ENCODE measurements around the gene AGAP3. TPM values are rescaled to one million over a fixed set of nuclear protein-coding genes. Genes with fewer than 3 reads are reported as not detected.

AGAP3 gene
- total and polyA plus RNA-seq, 2 donors (not counting 1 experiment from before 2014, with no cell fraction given) = 32.9 to 34.2 TPM

DNA sequence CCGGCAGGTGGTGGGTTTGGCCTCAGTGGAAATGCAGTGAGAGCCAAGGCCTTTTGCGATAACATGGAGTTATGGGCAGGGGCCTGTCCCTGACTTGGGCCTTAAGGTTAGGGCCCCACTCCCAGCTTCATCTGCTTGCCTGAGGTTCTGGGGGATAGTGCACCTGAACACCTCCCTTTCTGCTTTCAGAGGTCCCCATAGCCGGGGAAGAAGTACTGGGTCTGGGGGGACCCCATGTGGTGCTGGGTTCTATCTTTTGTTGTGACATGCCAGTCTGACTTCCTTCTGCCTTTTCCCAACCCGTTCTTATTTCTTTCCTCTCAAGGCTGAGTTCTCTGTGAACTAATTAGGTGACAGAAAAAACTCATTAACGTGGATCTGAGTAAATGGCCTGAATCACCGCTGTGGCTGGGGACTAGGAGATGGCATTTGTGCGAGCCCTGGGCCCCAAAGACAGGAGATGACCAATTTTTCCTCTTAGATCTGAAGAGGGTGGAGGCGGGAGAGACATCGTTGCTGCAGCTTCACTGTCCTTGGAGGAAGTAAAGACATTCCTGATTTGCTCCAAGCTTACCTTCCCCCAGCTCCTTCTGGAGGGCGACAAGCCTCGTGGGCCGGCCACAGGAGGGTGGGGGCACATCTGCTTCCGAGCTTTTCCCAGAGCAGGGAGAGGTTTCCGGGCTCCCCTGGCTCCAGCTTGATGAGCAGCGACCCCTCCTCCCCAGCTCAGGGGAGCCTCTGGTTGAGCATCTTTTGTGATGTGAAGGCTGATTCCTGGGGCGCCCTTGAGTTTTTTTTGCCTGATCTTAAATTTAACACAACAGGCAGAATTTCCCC, 2.0 kb downstream of the AGAP3 start:
- H3K4me2 ChIP-seq (ENCODE audit: extremely low read depth, insufficient read depth, low read length) = peak overlapping the region; percentile 96
- H3K27ac ChIP-seq (ENCODE audit: insufficient read depth, low read length) = peak overlapping the region; percentile 88
- H3K36me3 ChIP-seq (ENCODE audit: control insufficient read depth, insufficient read depth, low read length) = no peaks in the 10 kb centered on the region
- H3K27me3 ChIP-seq (ENCODE audit: control insufficient read depth, insufficient read depth, low read length) = no peaks in the 10 kb centered on the region
- no peaks in the 10 kb centered on the region for H3K9me3 ChIP-seq (ENCODE audit: control insufficient read depth, insufficient read depth, low read depth, low read length)
- peak overlapping the region; percentile 83 for H3K9ac ChIP-seq (ENCODE audit: insufficient read depth, low read length)
- peak; percentile 17 to 42 for DNase-seq (ENCODE audit: low read depth in 2 of 2)
- H2AFZ ChIP-seq (ENCODE audit: low read length) = no peak overlapping the region
- TF ChIP-seq, protein P1, sequence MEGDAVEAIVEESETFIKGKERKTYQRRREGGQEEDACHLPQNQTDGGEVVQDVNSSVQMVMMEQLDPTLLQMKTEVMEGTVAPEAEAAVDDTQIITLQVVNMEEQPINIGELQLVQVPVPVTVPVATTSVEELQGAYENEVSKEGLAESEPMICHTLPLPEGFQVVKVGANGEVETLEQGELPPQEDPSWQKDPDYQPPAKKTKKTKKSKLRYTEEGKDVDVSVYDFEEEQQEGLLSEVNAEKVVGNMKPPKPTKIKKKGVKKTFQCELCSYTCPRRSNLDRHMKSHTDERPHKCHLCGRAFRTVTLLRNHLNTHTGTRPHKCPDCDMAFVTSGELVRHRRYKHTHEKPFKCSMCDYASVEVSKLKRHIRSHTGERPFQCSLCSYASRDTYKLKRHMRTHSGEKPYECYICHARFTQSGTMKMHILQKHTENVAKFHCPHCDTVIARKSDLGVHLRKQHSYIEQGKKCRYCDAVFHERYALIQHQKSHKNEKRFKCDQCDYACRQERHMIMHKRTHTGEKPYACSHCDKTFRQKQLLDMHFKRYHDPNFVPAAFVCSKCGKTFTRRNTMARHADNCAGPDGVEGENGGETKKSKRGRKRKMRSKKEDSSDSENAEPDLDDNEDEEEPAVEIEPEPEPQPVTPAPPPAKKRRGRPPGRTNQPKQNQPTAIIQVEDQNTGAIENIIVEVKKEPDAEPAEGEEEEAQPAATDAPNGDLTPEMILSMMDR (conservative IDR thresholded peaks at IDR 0.05 in 1 of 2, IDR thresholded peaks at IDR 0.05 in 1 of 2; ENCODE audit: low read depth in 1 of 2, low read length in 2 of 2) = no peak
- TF ChIP-seq EZH2 (IDR thresholded peaks at IDR 0.05; ENCODE audit: low read length, missing control alignments) = no peak
- no peaks in the 10 kb centered on the region for H4K20me1 ChIP-seq (ENCODE audit: control insufficient read depth, extremely low read depth, insufficient read depth, low read length)
- H3K4me3 ChIP-seq (replicated peaks in 1 of 4; ENCODE audit: control extremely low read depth in 1 of 4, insufficient read depth in 1 of 4, low read depth in 3 of 4, low read length in 4 of 4) = peak overlapping the region; percentile 61 to 96 (median 81)
- peaks cover 21% of the 10 kb centered on the region for H3K4me1 ChIP-seq (ENCODE audit: control insufficient read depth, extremely low read depth, insufficient read depth, low read length)
- H3K79me2 ChIP-seq (ENCODE audit: control insufficient read depth, insufficient read depth, low read length) = peaks cover 63% of the 10 kb centered on the region

DNA sequence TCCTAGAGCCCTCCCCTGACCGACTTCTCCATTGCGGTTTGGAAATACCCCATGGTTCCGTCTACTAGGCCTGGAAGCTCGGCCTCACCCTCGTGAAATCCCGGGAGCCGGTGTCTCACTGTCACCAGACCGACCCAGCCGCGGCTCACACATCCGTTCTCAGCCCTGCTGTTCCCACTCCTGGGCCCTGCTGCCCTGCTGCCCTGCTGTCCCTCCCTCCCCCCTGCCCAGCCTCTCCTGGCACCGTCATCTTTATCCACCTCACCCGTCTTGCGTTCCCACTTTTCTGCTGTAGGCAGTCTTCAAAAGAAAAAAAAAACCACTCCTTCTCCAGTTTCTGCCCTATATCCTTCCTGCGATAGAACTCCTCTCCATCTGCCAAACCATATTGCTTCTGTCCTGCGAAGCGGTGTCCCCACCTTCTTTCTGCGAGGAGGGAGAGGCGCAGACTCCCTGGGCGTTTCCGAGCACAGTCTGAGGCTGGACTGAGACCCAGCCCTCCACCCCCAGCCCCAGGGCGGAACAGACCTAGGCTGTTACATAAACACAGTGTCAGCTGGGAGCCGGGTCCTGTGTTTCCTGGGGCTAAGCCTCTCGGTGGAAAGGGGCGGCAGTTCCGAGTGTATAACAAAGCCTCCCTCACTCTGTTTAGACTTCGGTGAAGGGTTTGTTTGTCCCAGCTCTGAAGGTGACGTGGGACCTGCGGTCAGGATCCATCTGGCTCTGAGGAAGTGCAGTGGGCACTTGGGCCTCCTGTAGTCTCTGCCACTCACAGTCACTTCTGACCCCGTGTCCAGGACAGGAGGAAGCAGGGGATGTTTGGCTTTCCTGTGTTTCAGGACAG, 2.8 kb downstream of the AGAP3 start:
- H3K27ac ChIP-seq (ENCODE audit: insufficient read depth, low read length) = peak overlapping the region; percentile 88
- H3K4me2 ChIP-seq (ENCODE audit: extremely low read depth, insufficient read depth, low read length) = peak overlapping the region; percentile 96
- H3K9me3 ChIP-seq (ENCODE audit: control insufficient read depth, insufficient read depth, low read depth, low read length) = no peaks in the 10 kb centered on the region
- TF ChIP-seq EZH2 (IDR thresholded peaks at IDR 0.05; ENCODE audit: low read length, missing control alignments) = no peak
- TF ChIP-seq, protein P1 (conservative IDR thresholded peaks at IDR 0.05 in 1 of 2, IDR thresholded peaks at IDR 0.05 in 1 of 2; ENCODE audit: low read depth in 1 of 2, low read length in 2 of 2) = no peak
- H3K4me3 ChIP-seq (replicated peaks in 1 of 4; ENCODE audit: control extremely low read depth in 1 of 4, insufficient read depth in 1 of 4, low read depth in 3 of 4, low read length in 4 of 4) = peak overlapping the region; percentile 61 to 96 (median 81)
- H3K36me3 ChIP-seq (ENCODE audit: control insufficient read depth, insufficient read depth, low read length) = no peaks in the 10 kb centered on the region
- H4K20me1 ChIP-seq (ENCODE audit: control insufficient read depth, extremely low read depth, insufficient read depth, low read length) = no peaks in the 10 kb centered on the region
- no peaks in the 10 kb centered on the region for H3K27me3 ChIP-seq (ENCODE audit: control insufficient read depth, insufficient read depth, low read length)
- H3K9ac ChIP-seq (ENCODE audit: insufficient read depth, low read length) = peak overlapping the region; percentile 58
- peak overlapping the region; percentile 3 for H2AFZ ChIP-seq (ENCODE audit: low read length)
- DNase-seq (ENCODE audit: low read depth in 2 of 2) = peak; percentile 63 to 70
- peaks cover 21% of the 10 kb centered on the region for H3K4me1 ChIP-seq (ENCODE audit: control insufficient read depth, extremely low read depth, insufficient read depth, low read length)
- peaks cover 71% of the 10 kb centered on the region for H3K79me2 ChIP-seq (ENCODE audit: control insufficient read depth, insufficient read depth, low read length)

Measured in fibroblast of lung (primary cell).